Measurements from ENCODE around the gene ABHD2. TPM values are rescaled to one million over a fixed set of nuclear protein-coding genes. Genes with fewer than 3 reads are reported as not detected.
"Not testable (repeated sequence)": the region's sequence is repeated elsewhere in the genome, so short reads cannot be mapped to it uniquely, and the experiment has no call there.

ABHD2 gene
- total and polyA plus RNA-seq, 2 donors (not counting 3 experiments of a cell fraction or from before 2014, with no cell fraction given) = 14.0 to 62.2 TPM

GRCh38 chr15:89250142-89250541 is 161.9 kb downstream of the ABHD2 start:
- H3K4me1 ChIP-seq (ENCODE audit: control insufficient read depth, extremely low read depth, insufficient read depth, low read length); H3K27me3 ChIP-seq (ENCODE audit: control insufficient read depth in 2 of 2, insufficient read depth in 2 of 2, low read length in 2 of 2); H3K27ac ChIP-seq (ENCODE audit: insufficient read depth, low read depth, low read length); POLR2A ChIA-PET; dilution Hi-C loops (cut with MboI; ENCODE audit: extremely low pct_ligation_motif_present, low sequenced_read_pairs); CTCF ChIA-PET; BruUV-seq (replicated peaks); H3K4me3 ChIP-seq (replicated peaks in 1 of 3; ENCODE audit: insufficient read depth in 1 of 3, low read depth in 1 of 3, low read length in 3 of 3); H4K20me1 ChIP-seq (replicated peaks; ENCODE audit: control insufficient read depth, extremely low read depth, insufficient read depth, low read length); H3K9ac ChIP-seq (replicated peaks; ENCODE audit: extremely low read depth, insufficient read depth, low read length); intact Hi-C loops (cut with micrococcal nuclease); H3K9me3 ChIP-seq (replicated peaks; ENCODE audit: control insufficient read depth, insufficient read depth, low read length); H3K9me1 ChIP-seq (replicated peaks; ENCODE audit: control insufficient read depth, extremely low read depth, insufficient read depth, low read length); DNase-seq (ENCODE audit: low read depth, low spot score); H2AFZ ChIP-seq (ENCODE audit: low read depth, low read length); H3K4me2 ChIP-seq (ENCODE audit: insufficient read depth, low read length); H3K36me3 ChIP-seq (ENCODE audit: control insufficient read depth in 2 of 2, extremely low read depth in 1 of 2, insufficient read depth in 2 of 2, low read length in 2 of 2); FAIRE-seq: not testable (repeated sequence)
- H3K79me2 ChIP-seq (ENCODE audit: control insufficient read depth, insufficient read depth, low read length) = peaks cover 18% of the 10 kb centered on the region

Small RNAs within 50 kb of the gene (small RNA-seq; reads per million reads assigned to genes)
- gene RNU7-195P (ENCODE audit: insufficient read depth, insufficient read length, low read depth, low replicate concordance) = not detected

Other genes with a start within 250 kb of the ABHD2 start
- 40.4 and 57.6 TPM in 2 replicates for gene HAPLN3, start 192.9 kb upstream of the ABHD2 start, total RNA-seq
- 130 and 131 TPM in 2 replicates for gene HAPLN3, start 192.9 kb upstream of the ABHD2 start, polyA plus RNA-seq
- gene MFGE8, start 175.1 kb upstream of the ABHD2 start, total RNA-seq = 108 and 111 TPM in 2 replicates
- gene MFGE8, start 175.1 kb upstream of the ABHD2 start, polyA plus RNA-seq = 117 and 129 TPM in 2 replicates
- gene RLBP1, start 133.1 kb downstream of the ABHD2 start, total RNA-seq = not detected in 2 replicates
- not detected in 2 replicates for gene RLBP1, start 133.1 kb downstream of the ABHD2 start, polyA plus RNA-seq
- gene FANCI, start 155.5 kb downstream of the ABHD2 start, total RNA-seq = 65.9 and 74.7 TPM in 2 replicates
- 10.8 and 19.9 TPM in 2 replicates for gene FANCI, start 155.5 kb downstream of the ABHD2 start, polyA plus RNA-seq
- gene POLG, start 246.4 kb downstream of the ABHD2 start, total RNA-seq = 77.7 and 79.4 TPM in 2 replicates
- 33.8 and 36.6 TPM in 2 replicates for gene POLG, start 246.4 kb downstream of the ABHD2 start, polyA plus RNA-seq

All from endothelial cell of umbilical vein (primary cell).